Fibroblast of lung (primary cell): ENCODE measurements around the gene NCBP2. TPM values are rescaled to one million over a fixed set of nuclear protein-coding genes. Genes with fewer than 3 reads are reported as not detected.
"Not testable (repeated sequence)": the region's sequence is repeated elsewhere in the genome, so short reads cannot be mapped to it uniquely, and the experiment has no call there.

Source experiments
- DNase-seq, 2 donors: peaks; one replicate each; pipeline versions ENCODE4 v3.0.0 to v3.0.0-alpha.2; 2010; ENCODE audit warnings: low read depth in 2 of 2
- H2AFZ ChIP-seq: 2 replicates; pipeline ENCODE4 v1.5.1; 2012; ENCODE audit warnings: low read length, control low read depth, inconsistent platforms
- H3K27ac ChIP-seq: 2 replicates; pipeline ENCODE4 v1.5.1; 2011; ENCODE audit warnings: low read length, control low read depth; ENCODE audit not compliant: insufficient read depth
- H3K27me3 ChIP-seq: 2 replicates; pipeline ENCODE4 v1.5.1; 2011; ENCODE audit warnings: mild to moderate bottlenecking, low read length; ENCODE audit not compliant: control insufficient read depth, insufficient read depth
- H3K36me3 ChIP-seq: 2 replicates; pipeline ENCODE4 v1.5.1; 2011; ENCODE audit warnings: low read length; ENCODE audit not compliant: control insufficient read depth, insufficient read depth
- H3K4me1 ChIP-seq: 2 replicates; pipeline ENCODE4 v1.5.1; 2011; ENCODE audit warnings: low read length; ENCODE audit not compliant: control insufficient read depth, insufficient read depth; ENCODE audit errors: extremely low read depth
- H3K4me2 ChIP-seq: 2 replicates; pipeline ENCODE4 v1.5.1; 2011; ENCODE audit warnings: low read length, control low read depth; ENCODE audit not compliant: insufficient read depth; ENCODE audit errors: extremely low read depth
- H3K4me3 ChIP-seq, 4 experiments: fragments of 200-600 bp in 1 of 4; sonication (generic) in 1 of 4; replicated peaks in 1 of 4; 2 replicates each; pipeline ENCODE4 v1.5.1; 2011 to 2016; ENCODE audit warnings: low read length in 4 of 4, low read depth in 3 of 4, mild to moderate bottlenecking in 3 of 4, control low read depth in 2 of 4, inconsistent platforms in 1 of 4, mixed read lengths in 1 of 4; ENCODE audit not compliant: insufficient read depth in 1 of 4; ENCODE audit errors: control extremely low read depth in 1 of 4
- H3K79me2 ChIP-seq: 2 replicates; pipeline ENCODE4 v1.5.1; 2012; ENCODE audit warnings: mild to moderate bottlenecking, low read length, inconsistent platforms; ENCODE audit not compliant: control insufficient read depth, insufficient read depth
- H3K9ac ChIP-seq: 2 replicates; pipeline ENCODE4 v1.5.1; 2011; ENCODE audit warnings: mild to moderate bottlenecking, low read length, control low read depth; ENCODE audit not compliant: insufficient read depth
- H3K9me3 ChIP-seq: 2 replicates; pipeline ENCODE4 v1.5.1; 2012; ENCODE audit warnings: low read depth, low read length; ENCODE audit not compliant: control insufficient read depth, insufficient read depth
- H4K20me1 ChIP-seq: 2 replicates; pipeline ENCODE4 v1.5.1; 2011; ENCODE audit warnings: low read length; ENCODE audit not compliant: control insufficient read depth, insufficient read depth; ENCODE audit errors: extremely low read depth
- CTCF ChIP-seq, 2 donors: IDR thresholded peaks in 1 of 2; conservative IDR thresholded peaks in 1 of 2; 1 replicate in 1 of 2; 2 replicates in 1 of 2; pipeline ENCODE4 v1.5.1; 2011 to 2012; ENCODE audit warnings: low read length in 2 of 2, control low read depth in 1 of 2, inconsistent platforms in 1 of 2, low read depth in 1 of 2, mild to moderate bottlenecking in 1 of 2
- EZH2 ChIP-seq: IDR thresholded peaks from 2 replicates; pipeline ENCODE4 v1.5.1; 2012; ENCODE audit warnings: low read length, control low read depth, mild to moderate bottlenecking; ENCODE audit errors: missing control alignments
- polyA plus RNA-seq, 2 donors: library from polyadenylated mRNA; depleted of rRNA in 1 of 2; stranded (reverse) in 1 of 2; unstranded in 1 of 2; fragments of >200 nt; gene quantifications; 2 replicates each; pipeline ENCODE4 v1.2.1, GENCODE V29; 2011 to 2012; ENCODE audit warnings: missing spikeins in 1 of 2
- total RNA-seq: library from RNA; depleted of rRNA; stranded (reverse); fragments of >200 nt; gene quantifications from 2 replicates; pipeline ENCODE4 v1.2.1, GENCODE V29; 2014

NCBP2 gene
- total and polyA plus RNA-seq, 2 donors (not counting 1 experiment from before 2014, with no cell fraction given), result 65.2 to 85.9 TPM

DNA sequence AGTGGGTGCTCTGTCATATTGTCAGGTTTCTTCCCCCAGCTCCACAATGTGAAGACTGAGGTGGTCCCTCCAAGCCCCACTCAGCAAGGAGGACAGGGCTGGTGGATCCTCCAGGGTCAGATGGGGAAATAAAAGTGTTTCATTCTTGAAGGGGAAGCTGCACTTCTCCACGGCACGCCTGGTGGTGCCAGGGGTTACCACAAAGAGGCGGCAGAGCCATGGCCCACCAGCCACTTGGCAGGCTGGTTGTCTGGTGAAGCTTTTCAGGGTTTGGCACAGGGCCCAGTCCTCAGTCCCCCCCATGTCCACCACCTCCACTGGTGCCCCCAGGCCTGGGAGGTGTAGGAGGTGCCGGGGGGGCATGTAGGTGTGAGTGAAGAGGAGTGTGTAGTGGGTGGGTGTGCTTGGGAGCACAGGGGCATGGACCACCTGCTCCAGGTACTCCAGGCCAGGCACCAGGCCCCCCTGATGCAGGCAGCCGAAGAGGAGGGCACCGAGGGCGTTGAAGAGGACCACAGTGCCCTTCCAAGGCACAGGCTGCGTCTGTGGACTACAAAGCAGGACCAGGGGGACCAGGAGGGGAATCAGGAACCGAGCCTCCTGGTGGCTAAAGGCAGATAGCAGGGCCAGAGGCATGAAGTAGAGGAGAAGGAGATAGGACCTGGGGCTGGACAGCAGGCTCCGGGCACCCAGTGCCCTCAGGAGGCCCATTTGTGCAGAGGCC, 5.0 kb upstream of the NCBP2 start:
- no peaks in the 10 kb centered on the region for H3K9me3 ChIP-seq
- DNase-seq, result no peak
- H3K4me2 ChIP-seq, result no peak overlapping the region
- H2AFZ ChIP-seq, result no peak overlapping the region
- no peak overlapping the region for H3K4me3 ChIP-seq
- no peaks in the 10 kb centered on the region for H4K20me1 ChIP-seq
- no peak overlapping the region for H3K27ac ChIP-seq
- H3K36me3 ChIP-seq, result no peaks in the 10 kb centered on the region
- TF ChIP-seq CTCF (conservative IDR thresholded peaks at IDR 0.05 in 1 of 2, IDR thresholded peaks at IDR 0.05 in 1 of 2; ENCODE audit: low read depth in 1 of 2, low read length in 2 of 2), result no peak
- TF ChIP-seq EZH2, result no peak
- H3K79me2 ChIP-seq, result peaks cover 18% of the 10 kb centered on the region
- no peak overlapping the region for H3K9ac ChIP-seq
- H3K4me1 ChIP-seq, result peaks cover 7% of the 10 kb centered on the region
- H3K27me3 ChIP-seq, result no peaks in the 10 kb centered on the region

- peak overlapping the region; percentile 96 for H3K4me2 ChIP-seq
- not testable (repeated sequence) for H3K36me3 ChIP-seq, DNase-seq, H3K9ac ChIP-seq, H3K27ac ChIP-seq, H3K9me3 ChIP-seq, H4K20me1 ChIP-seq, H2AFZ ChIP-seq, H3K27me3 ChIP-seq
- peak overlapping the region in 1 of 4 experiments; percentile 99 for H3K4me3 ChIP-seq
- peaks cover 10% of the 10 kb centered on the region for H3K4me1 ChIP-seq
- peaks cover 45% of the 10 kb centered on the region for H3K79me2 ChIP-seq
Measured at GRCh38 chr3:196944037-196944790, 1.9 kb upstream of the NCBP2 start.

DNA sequence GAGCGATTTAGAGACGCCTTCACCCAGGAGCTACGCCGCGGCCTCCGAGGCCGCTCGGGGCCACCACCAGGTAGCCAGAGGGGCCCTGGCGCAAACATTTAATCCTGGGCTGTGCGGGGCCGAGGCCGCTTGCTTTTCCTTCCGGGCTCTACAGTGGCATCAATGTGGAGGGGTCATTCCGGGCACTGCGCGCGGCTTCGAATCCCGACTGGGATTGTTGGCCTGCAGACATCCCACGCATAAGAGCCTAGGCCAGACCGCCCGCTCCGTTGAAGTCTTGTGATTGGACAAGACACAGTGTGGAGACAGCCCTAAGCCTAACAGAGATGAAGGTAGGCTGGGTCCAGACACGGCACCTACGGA, 568 bp upstream of the NCBP2 start:
- DNase-seq, result peak in 1 of 2 donors; percentile 38
- peak overlapping the region; percentile 75 for H2AFZ ChIP-seq
- H3K9me3 ChIP-seq, result no peaks in the 10 kb centered on the region
- no peaks in the 10 kb centered on the region for H3K27me3 ChIP-seq
- peaks cover 3% of the 10 kb centered on the region for H3K36me3 ChIP-seq
- peak overlapping the region; percentile 98 for H3K27ac ChIP-seq
- H3K79me2 ChIP-seq, result peaks cover 47% of the 10 kb centered on the region
- H3K4me3 ChIP-seq, result peak overlapping the region; percentile 87 to 99 (median 97)
- peak overlapping the region; percentile 96 for H3K4me2 ChIP-seq
- H3K9ac ChIP-seq, result peak overlapping the region; percentile 77
- H4K20me1 ChIP-seq, result no peaks in the 10 kb centered on the region
- peaks cover 10% of the 10 kb centered on the region for H3K4me1 ChIP-seq
- TF ChIP-seq EZH2, result no peak
- TF ChIP-seq CTCF (conservative IDR thresholded peaks at IDR 0.05 in 1 of 2, IDR thresholded peaks at IDR 0.05 in 1 of 2; ENCODE audit: low read depth in 1 of 2, low read length in 2 of 2), result no peak
